Epithelial cell of esophagus (primary cell): ENCODE data around the gene ARHGAP40.
A peak's percentile ranks its signal among the peaks of the same experiment; 100 is the strongest.

Source experiments
- DNase-seq: peaks from one replicate; pipeline ENCODE4 v3.0.0; 2010; ENCODE audit warnings: low read depth
- H3K4me3 ChIP-seq: 2 replicates; pipeline ENCODE4 v1.5.1; 2011; ENCODE audit warnings: mild to moderate bottlenecking, low read length, control low read depth
- CTCF ChIP-seq: IDR thresholded peaks from 2 replicates; pipeline ENCODE4 v1.5.1; 2011; ENCODE audit warnings: low read depth, mild to moderate bottlenecking, low read length, control low read depth, inconsistent platforms; ENCODE audit not compliant: insufficient read depth; ENCODE audit errors: missing control alignments

Gene ARHGAP40

DNA sequence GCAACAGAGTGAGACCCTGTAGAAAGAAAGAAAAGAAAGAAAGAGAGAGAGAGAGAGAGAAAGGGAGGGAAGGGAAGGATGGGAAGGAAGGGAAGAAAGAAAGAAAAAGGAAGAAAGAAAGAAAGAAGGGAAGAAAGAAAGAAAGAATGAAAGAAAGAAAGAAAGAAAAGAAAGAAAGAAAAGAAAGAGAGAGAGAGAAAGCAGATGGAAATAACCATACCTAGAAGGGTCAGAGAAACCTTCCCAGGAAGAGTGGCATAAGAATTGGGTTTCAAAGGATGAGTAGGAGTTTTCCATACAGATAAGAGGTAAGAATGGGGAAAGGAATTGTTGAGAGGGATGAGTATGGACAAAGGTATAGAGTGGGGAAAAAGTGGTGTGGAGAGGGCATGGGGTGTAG is 68.1 kb downstream of the ARHGAP40 start:
- no peak for TF ChIP-seq CTCF
- no peak overlapping the region for H3K4me3 ChIP-seq
- no peak for DNase-seq

GRCh38 chr20:38670786-38671185 is 69.2 kb downstream of the ARHGAP40 start:
- no peak for TF ChIP-seq CTCF
- H3K4me3 ChIP-seq = no peak overlapping the region
- DNase-seq = no peak

DNA sequence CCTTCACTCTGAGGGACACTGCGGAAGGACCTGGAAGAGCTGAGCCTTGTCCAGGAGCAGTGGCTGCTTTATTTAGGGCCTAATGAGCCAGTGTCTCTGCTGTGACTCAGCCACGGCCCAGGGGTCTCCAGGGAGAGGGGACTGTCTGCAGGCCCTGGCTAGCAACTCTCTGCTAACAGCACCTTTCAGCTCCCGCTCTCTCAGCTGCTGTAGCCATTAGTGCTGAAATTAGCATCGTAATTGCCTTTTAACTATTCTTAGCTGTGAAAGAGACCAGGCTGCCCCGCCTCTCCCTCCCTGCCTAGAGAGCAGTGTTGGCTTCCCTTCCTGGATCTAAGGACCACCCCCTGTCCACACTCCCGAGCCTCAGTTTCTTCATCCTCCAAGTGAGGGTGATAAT is 69.6 kb downstream of the ARHGAP40 start:
- TF ChIP-seq CTCF = no peak
- no peak overlapping the region for H3K4me3 ChIP-seq
- DNase-seq = no peak

GRCh38 chr20:38671701-38672292 is 70.2 kb downstream of the ARHGAP40 start:
- no peak for TF ChIP-seq CTCF
- no peak overlapping the region for H3K4me3 ChIP-seq
- no peak for DNase-seq

- no peak for DNase-seq
- no peak overlapping the region for H3K4me3 ChIP-seq
- no peak for TF ChIP-seq CTCF
Measured at GRCh38 chr20:38672504-38672903, 70.9 kb downstream of the ARHGAP40 start.

- H3K4me3 ChIP-seq = no peak overlapping the region
- no peak for TF ChIP-seq CTCF
- no peak for DNase-seq
Measured at GRCh38 chr20:38673261-38673660, 71.7 kb downstream of the ARHGAP40 start.

DNA sequence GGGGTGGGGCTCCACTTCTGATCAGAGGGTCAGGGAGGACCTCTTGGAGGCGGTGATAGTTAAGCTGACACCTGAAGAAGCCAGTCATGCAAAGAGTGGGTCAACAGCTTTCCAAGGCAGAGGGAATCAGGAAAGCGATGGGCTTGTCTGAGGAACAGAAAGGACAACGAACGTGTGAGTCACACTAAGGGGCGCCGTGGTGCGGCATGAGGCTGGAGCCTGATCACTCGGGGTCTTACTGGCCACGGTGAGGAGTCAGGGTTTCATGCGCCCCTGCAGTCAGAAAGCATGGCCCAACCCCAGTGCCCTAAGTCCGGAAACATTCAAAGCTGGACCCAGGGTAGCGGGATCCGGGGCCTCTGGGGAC is 72.1 kb downstream of the ARHGAP40 start:
- no peak for DNase-seq
- no peak for TF ChIP-seq CTCF
- H3K4me3 ChIP-seq = peak overlapping the region; percentile 48
